Right atrium auricular region (tissue), 2 donors: ENCODE results near the gene ARMC2. TPM values are rescaled to one million over a fixed set of nuclear protein-coding genes. Genes with fewer than 3 reads are reported as not detected.

ENCODE experiments used
- DNase-seq: peaks from one replicate; pipeline ENCODE4 v3.0.0-alpha.2; 2019; ENCODE audit warnings: low spot score
- H3K27ac ChIP-seq, 2 donors: fragments of 200-600 bp; sonication (generic); 1 replicate in 1 of 2; 2 replicates in 1 of 2; pipeline ENCODE4 v1.5.1; 2016 to 2019
- H3K27me3 ChIP-seq, 2 donors: fragments of 200-600 bp; sonication (generic); one replicate each; pipeline versions ENCODE4 v1.5.1 to v1.6.0; 2017 to 2019
- H3K36me3 ChIP-seq: fragments of 200-600 bp; sonication (generic); one replicate; pipeline ENCODE4 v1.5.1; 2016
- H3K4me1 ChIP-seq, 2 donors: fragments of 200-600 bp; sonication (generic); one replicate each; pipeline versions ENCODE4 v1.5.1 to v1.6.0; 2017 to 2019
- H3K4me3 ChIP-seq, 2 donors: fragments of 200-600 bp; sonication (generic); 1 replicate in 1 of 2; 2 replicates in 1 of 2; pipeline ENCODE4 v1.5.1; 2017 to 2019; ENCODE audit warnings: mild to moderate bottlenecking in 1 of 2, moderate library complexity in 1 of 2
- H3K9me3 ChIP-seq, 2 donors: fragments of 200-600 bp; sonication (generic); one replicate each; pipeline ENCODE4 v1.5.1; 2019
- total RNA-seq, 2 donors: library from RNA; depleted of rRNA; stranded (reverse); fragments of >200 nt; gene quantifications; one replicate each; pipeline ENCODE4 v1.1.0, GENCODE V29; 2016
- TF ChIP-seq, protein P1 (sequence below), 2 donors: fragments of 200-600 bp; sonication (generic); IDR thresholded peaks; one replicate each; pipeline ENCODE4 v1.5.1; 2019; ENCODE audit warnings: antibody characterized with exemption in 2 of 2

The ARMC2 gene
- total RNA-seq, 2 donors from 2014 or later: 5.3 to 5.5 TPM

DNA sequence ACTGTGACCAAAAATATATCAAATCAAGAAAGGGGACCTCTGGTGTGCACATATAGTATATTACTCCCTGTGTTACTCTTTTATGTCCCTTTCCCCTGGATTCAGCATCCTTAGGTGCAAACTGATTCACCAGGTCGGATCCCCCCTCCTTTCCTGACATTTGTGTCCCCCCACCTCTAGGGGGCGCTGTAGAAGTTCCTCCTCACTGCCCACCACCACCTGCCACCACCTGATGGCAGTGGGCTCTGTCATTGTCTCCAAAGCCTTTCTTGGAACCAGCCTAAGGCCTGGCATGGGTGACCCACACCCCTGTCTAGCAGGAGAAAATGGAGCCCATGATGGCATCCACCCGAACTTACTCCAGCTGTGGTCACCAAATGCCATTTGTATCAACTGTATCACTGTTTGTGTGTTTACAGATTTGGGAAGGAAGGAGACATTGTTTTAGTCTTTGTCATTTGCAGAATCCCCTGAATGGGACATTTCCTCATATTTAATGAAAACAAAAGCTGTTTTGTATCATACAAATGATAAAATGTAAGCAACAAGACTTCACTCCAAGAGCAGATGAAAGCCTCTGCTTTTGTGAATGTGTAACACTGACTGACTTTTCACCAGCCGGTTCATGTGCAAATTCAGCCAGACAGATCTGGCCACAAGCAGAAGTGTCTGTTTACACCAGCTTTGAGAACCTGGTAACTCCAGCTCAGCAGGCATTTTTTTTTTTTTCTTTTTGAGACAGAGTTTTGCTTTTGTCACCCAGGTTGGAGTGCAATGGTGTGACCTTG lies 66.2 kb downstream of the ARMC2 start:
- no peaks in the 10 kb centered on the region for H3K9me3 ChIP-seq
- no peaks in the 10 kb centered on the region for H3K27me3 ChIP-seq
- no peaks in the 10 kb centered on the region for H3K36me3 ChIP-seq
- H3K4me3 ChIP-seq: no peak overlapping the region
- DNase-seq: no peak
- H3K27ac ChIP-seq: no peak overlapping the region
- no peaks in the 10 kb centered on the region for H3K4me1 ChIP-seq
- TF ChIP-seq, protein P1, sequence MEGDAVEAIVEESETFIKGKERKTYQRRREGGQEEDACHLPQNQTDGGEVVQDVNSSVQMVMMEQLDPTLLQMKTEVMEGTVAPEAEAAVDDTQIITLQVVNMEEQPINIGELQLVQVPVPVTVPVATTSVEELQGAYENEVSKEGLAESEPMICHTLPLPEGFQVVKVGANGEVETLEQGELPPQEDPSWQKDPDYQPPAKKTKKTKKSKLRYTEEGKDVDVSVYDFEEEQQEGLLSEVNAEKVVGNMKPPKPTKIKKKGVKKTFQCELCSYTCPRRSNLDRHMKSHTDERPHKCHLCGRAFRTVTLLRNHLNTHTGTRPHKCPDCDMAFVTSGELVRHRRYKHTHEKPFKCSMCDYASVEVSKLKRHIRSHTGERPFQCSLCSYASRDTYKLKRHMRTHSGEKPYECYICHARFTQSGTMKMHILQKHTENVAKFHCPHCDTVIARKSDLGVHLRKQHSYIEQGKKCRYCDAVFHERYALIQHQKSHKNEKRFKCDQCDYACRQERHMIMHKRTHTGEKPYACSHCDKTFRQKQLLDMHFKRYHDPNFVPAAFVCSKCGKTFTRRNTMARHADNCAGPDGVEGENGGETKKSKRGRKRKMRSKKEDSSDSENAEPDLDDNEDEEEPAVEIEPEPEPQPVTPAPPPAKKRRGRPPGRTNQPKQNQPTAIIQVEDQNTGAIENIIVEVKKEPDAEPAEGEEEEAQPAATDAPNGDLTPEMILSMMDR (IDR thresholded peaks at IDR 0.05): peak in 1 of 2 donors; percentile 42

DNA sequence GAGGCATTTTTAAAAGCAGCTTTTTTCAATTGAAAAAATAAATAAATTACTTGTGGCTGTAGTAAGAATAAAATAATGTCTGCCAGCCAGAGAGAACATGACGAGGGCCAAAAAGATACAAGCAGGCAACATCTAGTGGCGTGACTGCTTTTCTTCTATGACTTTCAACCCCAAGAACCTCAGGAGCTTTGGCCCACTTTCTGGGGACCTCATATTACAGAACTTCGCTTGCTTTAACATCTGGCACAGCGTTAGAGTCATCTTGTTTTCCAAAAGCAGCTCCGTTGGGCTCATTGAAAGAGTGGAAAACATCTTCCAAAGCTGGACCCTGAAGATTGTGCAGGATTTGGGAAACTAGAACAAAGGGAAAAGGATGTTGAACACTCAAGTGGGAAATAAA lies 67.0 kb downstream of the ARMC2 start:
- TF ChIP-seq, protein P1 (IDR thresholded peaks at IDR 0.05): no peak
- Histone ChIP-seq H3K4me1 (no peaks in the 10 kb centered on the region), H3K4me3 (no peak overlapping the region), H3K27me3 (no peaks in the 10 kb centered on the region), H3K27ac (no peak overlapping the region), H3K36me3 (no peaks in the 10 kb centered on the region), H3K9me3 (no peaks in the 10 kb centered on the region)
- DNase-seq: no peak

DNA sequence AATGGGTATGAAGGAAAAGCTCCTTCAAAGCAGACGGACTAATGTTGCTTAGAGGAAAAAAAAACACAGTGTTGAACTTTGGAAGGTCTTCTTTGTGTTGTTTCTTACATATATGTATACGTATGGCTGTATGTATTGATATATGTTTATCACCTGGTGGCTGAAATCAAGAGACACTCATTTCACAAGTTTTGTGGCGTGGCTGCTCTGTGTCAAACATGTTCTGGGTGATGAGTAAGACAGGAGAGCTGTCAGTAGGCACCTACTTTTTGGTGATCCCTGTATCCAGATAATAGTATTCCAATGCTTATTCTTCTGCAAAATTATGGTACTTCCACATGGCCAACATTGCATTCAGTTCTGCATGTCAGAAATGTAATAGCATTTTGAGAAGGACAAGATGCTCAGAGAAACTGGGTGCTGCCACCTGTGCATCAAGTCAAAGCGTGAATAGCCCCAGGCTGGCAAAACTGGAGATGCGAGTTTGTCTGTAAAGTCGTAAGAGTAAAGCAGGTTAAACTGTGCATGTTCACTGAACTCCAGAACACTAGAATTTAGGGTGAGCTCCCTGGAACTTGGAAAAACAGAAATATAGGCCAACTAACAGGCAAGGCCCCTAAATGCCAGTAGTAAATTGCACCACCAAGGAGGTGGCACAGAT lies 67.9 kb downstream of the ARMC2 start:
- Histone ChIP-seq H3K4me1 (peaks cover 0 to 8% of the 10 kb centered on the region in 2 donors), H3K27me3 (no peaks in the 10 kb centered on the region), H3K9me3 (no peaks in the 10 kb centered on the region), H3K27ac (no peak overlapping the region), H3K4me3 (no peak overlapping the region), H3K36me3 (no peaks in the 10 kb centered on the region)
- TF ChIP-seq, protein P1 (IDR thresholded peaks at IDR 0.05): no peak
- DNase-seq: no peak

DNA sequence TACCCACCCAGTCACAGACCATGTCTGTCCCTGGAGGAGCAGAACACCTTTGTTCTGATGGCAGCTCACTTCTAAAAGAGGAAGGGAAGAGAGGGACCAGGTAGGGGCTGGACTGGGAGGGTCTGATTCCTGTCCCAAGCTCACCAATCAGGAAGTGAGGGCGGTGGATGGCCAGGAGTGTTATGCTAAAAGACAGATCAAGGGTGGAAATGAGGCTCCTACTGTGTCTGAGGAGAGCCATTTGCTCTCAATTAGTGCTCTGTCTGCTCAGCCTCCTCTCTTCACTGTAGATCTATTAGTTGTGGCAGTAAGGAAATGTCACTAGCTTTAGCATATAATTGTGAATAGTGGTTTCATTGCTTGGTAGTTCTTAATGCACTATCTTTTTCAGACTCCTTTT lies 72.5 kb downstream of the ARMC2 start:
- Histone ChIP-seq H3K9me3 (no peaks in the 10 kb centered on the region), H3K4me1 (peaks cover 0 to 20% of the 10 kb centered on the region in 2 donors), H3K27ac (peak overlapping the region; percentile 25 to 30), H3K36me3 (no peaks in the 10 kb centered on the region), H3K27me3 (no peaks in the 10 kb centered on the region), H3K4me3 (no peak overlapping the region)
- TF ChIP-seq, protein P1 (IDR thresholded peaks at IDR 0.05): no peak
- no peak for DNase-seq

DNA sequence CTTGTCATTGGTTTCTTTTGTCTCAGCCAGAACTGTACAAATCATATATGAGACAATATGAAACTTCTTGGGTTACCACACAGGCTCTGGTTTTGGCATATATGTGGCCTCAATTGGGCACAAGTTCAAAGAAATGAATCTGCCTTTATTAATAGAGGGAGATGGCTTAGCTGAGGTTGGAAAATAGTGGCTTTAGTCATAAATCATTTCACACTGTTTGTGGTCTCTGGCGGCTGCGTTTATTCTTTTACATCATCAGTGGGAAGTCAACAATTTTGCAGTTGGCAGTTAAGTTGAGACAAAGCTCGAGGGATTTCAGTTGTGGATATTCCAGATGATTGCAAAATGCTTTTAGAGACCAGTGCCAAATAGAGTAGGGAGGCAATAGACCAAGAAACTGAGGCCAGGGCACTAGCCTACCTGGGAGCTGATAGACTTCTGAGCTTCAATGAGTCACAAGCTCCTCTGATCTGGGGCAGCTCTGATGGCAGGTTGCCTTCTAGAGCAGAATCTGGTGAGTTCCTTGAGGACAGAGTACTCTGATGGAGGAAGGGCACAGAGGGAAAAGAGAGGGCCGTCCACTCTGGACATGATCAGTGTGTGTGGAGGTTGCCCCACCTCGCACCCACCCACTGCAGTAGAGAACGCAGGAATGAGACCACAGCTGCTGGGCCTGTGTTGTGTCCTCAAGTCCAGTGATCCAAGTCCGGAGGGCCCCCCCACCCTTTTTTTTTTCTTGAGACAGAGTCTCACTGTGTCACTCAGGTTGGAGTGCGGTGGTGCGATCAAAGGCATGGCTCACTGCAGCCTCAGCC lies 73.5 kb downstream of the ARMC2 start:
- no peaks in the 10 kb centered on the region for H3K9me3 ChIP-seq

More for the DNA sequence above, 73.5 kb downstream of the ARMC2 start:
- Histone ChIP-seq H3K4me3 (no peak overlapping the region), H3K27me3 (no peaks in the 10 kb centered on the region), H3K36me3 (no peaks in the 10 kb centered on the region), H3K27ac (peak overlapping the region; percentile 43 to 51), H3K4me1 (peaks cover 0 to 20% of the 10 kb centered on the region in 2 donors)
- TF ChIP-seq, protein P1 (IDR thresholded peaks at IDR 0.05): no peak
- peak; percentile 78 for DNase-seq
